LNCaP clone FGC (cell line): ENCODE measurements around the gene FBXW4.

ENCODE experiments used
- DNase-seq: peaks from one replicate; pipeline ENCODE4 v3.0.0-alpha.2; 2011; ENCODE audit warnings: low read depth
- H3K4me3 ChIP-seq: 2 replicates; pipeline ENCODE4 v1.5.1; 2011; ENCODE audit warnings: mild to moderate bottlenecking, low read depth, low read length, control low read depth
- TF ChIP-seq, protein P1 (sequence below): IDR thresholded peaks from 2 replicates; pipeline ENCODE4 v1.5.1; 2012; ENCODE audit warnings: mild to moderate bottlenecking; ENCODE audit not compliant: control insufficient read depth, insufficient read depth; ENCODE audit errors: extremely low read depth

Gene FBXW4

DNA sequence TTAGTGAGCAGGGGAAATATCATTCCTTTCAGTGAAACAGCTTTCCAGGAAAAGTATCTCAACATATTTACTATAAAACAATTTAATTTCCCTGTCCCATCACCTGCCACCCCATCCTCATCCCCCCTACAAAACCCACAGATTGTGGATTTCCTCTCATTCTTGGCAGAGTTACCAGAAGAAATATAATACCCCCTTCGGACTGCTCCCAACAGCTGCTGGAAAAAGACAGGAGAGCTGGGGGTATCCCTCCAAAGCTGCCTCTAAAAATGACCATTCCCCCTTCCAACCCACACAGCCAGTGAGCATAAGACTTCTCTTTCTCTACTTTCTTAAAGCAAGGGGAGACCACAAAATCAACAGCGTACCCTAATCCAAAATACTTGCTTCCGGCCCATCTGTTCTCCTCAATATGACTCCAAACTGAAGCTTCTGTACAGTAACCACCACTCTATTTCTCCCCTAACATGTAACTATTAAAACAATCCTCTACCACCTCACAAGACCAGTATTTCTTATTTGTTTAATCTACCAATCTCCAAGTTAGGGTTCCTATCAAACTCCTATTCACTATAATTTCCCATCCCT, 7.8 kb downstream of the FBXW4 start:
- no peak for DNase-seq
- TF ChIP-seq, protein P1, sequence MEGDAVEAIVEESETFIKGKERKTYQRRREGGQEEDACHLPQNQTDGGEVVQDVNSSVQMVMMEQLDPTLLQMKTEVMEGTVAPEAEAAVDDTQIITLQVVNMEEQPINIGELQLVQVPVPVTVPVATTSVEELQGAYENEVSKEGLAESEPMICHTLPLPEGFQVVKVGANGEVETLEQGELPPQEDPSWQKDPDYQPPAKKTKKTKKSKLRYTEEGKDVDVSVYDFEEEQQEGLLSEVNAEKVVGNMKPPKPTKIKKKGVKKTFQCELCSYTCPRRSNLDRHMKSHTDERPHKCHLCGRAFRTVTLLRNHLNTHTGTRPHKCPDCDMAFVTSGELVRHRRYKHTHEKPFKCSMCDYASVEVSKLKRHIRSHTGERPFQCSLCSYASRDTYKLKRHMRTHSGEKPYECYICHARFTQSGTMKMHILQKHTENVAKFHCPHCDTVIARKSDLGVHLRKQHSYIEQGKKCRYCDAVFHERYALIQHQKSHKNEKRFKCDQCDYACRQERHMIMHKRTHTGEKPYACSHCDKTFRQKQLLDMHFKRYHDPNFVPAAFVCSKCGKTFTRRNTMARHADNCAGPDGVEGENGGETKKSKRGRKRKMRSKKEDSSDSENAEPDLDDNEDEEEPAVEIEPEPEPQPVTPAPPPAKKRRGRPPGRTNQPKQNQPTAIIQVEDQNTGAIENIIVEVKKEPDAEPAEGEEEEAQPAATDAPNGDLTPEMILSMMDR, result no peak
- no peak overlapping the region for H3K4me3 ChIP-seq

DNA sequence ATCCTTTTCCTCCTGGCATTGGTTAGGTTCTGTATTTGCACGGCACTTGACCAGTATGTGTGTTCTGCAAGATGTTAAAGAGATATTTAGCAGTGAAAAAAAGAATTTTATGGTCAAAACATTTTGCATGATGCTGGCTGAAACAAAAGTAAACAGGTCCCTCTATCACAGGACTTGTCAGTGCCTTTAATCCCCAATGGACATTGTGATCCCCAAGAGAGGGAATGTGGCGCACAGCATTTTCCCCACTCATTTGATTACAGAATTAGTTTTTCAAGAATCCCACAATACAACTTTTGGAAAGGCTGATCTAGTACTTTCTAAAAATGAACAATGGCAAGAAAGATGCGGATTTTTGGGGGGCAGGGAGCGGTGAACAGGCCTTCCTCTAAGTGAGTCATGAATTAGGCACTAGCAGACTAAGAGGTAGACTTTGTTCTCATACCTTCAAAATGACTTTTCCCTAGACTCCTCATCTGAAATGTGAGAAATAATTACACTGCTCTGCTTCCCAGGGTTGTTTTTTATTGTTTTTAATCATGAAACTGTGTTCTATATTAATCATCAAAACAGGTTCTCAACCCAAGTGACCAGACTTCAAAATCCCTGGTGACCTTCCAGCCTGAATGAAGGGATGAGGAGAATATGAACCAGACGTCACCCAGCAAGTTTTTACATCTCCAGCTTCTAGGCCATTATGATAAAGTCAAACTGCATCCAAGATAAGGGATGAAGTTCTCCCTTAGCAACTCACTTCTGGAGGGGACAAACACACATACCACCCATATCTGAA, 8.6 kb downstream of the FBXW4 start:
- no peak for DNase-seq
- no peak overlapping the region for H3K4me3 ChIP-seq
- TF ChIP-seq, protein P1, result no peak

DNA sequence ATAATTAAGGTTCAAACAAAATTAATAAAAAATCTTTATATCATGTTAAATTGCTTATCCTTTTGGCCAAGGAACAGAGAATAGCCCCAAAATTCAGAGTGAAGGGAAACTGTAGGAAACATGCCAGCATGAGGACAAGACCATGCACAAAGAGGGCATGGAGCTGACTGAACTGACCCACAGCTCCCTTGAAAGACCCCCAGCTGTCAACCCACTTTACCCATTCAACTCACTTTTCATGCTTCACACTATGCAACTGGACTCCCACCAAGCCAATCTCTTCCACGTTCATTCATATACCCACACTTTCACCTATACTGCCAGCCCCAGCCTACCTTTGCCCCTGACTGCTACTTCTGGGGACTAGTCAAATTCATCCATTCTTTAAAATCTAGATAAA, 10.2 kb downstream of the FBXW4 start:
- no peak overlapping the region for H3K4me3 ChIP-seq
- DNase-seq, result no peak
- TF ChIP-seq, protein P1, result no peak

DNA sequence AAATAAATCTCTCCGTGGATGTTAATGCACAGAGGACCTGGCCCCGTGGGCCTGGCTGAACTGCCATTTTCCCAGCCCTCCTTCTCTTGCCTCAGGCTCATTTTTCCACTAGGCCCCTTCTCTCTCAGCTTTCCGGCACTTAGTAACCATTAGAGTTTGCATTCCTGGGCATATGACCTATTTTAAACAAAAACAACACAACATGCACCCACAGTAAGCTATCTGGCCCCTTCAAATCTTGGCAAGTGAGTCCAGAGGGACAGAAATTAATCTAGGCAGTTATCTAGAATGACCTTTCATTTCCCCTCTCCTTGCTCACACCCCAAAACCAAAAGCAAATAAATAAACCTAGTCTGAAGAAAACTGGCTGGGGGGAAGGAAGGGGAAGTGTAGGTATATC, 11.7 kb downstream of the FBXW4 start:
- no peak overlapping the region for H3K4me3 ChIP-seq
- TF ChIP-seq, protein P1, result no peak
- no peak for DNase-seq

DNA sequence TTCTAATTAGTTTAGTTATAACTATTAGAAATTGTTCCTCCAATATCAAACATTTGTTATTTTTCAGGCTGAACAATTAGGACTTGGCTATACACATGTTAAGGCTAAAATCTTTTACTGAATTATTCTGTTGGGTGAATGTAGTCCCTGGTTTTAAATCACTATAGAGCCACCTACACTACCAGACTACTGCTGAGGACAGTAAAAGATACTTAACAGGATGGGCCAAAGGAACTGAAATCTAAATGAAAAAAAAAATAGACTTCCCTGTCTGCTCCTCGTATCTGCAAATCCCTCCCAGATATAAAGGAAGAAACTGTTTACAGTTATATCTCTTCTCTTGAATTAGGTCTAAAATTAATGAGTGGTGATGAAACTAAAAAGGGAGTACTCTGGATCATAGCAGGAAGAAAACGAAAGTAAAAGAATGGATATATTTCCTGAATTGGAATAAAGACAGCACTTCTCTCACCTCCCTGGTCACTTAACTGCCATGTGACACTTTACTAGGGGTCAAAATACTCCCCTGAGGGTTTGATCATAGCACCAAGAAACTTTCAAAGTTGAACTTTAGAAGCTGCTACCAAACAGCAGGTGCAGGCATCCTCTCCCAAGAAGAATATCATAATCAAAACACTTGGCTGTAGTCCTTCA, 12.7 kb downstream of the FBXW4 start:
- TF ChIP-seq, protein P1, result no peak
- no peak overlapping the region for H3K4me3 ChIP-seq
- DNase-seq, result no peak

DNA sequence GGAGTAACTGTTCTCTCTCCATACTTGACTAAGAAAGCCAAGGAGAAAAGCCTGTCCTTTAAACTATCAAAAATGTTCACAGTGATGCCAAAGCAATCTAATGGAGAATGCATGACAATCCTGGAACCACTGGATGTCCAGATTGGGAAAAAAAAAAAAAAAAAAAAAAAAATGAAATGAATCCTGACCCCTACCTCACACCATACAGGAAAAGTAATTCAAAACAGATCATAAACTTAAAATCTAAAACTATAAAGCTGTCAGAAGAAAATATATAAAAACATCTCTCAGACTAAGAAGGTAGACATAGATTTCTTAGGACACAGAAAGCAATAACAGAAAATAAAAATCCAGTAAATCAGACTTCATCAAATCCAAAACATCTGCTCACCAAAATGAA, 18.4 kb downstream of the FBXW4 start:
- TF ChIP-seq, protein P1, result no peak
- H3K4me3 ChIP-seq, result no peak overlapping the region
- no peak for DNase-seq
